GM20000 (cell line): ENCODE data around the gene RAVER1.
"Not testable (repeated sequence)": the region's sequence is repeated elsewhere in the genome, so short reads cannot be mapped to it uniquely, and the experiment has no call there.

Experiments
- DNase-seq: peaks from one replicate; pipeline ENCODE4 v3.0.0; 2012; ENCODE audit warnings: low spot score
- CTCF ChIP-seq: IDR thresholded peaks from 2 replicates; pipeline ENCODE4 v1.5.1; 2012; ENCODE audit warnings: mild to moderate bottlenecking, control low read depth; ENCODE audit errors: extremely low read depth, missing control alignments

The RAVER1 gene

GRCh38 chr19:10332965-10333757 is at the start of gene RAVER1:
TSS of gene RAVER1 (minus strand) at chr19:10333529. CDS start at chr19:10333507, 22 bp downstream.
- no peak for TF ChIP-seq CTCF
- peak; percentile 99 for DNase-seq

GRCh38 chr19:10383223-10383499 is 49.8 kb upstream of the RAVER1 start:
- DNase-seq: not testable (repeated sequence)

- TF ChIP-seq CTCF: no peak
Observed at GRCh38 chr19:10380313-10381102, 47.2 kb upstream of the RAVER1 start, which contains the start of gene TYK2. TSS of gene TYK2 (minus strand) at chr19:10380572. CDS start at chr19:10378406, 2,166 bp downstream.

GRCh38 chr19:10379880-10380312 is 46.6 kb upstream of the RAVER1 start:
- DNase-seq: no peak
- no peak for TF ChIP-seq CTCF

More at GRCh38 chr19:10380313-10381102, 47.2 kb upstream of the RAVER1 start, which contains the start of gene TYK2:
- peak; percentile 99 for DNase-seq

- no peak for DNase-seq
Observed at GRCh38 chr19:10378124-10378523, 44.8 kb upstream of the RAVER1 start.

GRCh38 chr19:10377140-10377640 is 43.9 kb upstream of the RAVER1 start:
- DNase-seq: not testable (repeated sequence)

More at GRCh38 chr19:10378124-10378523, 44.8 kb upstream of the RAVER1 start:
- TF ChIP-seq CTCF: no peak

GRCh38 chr19:10374931-10375330 is 41.6 kb upstream of the RAVER1 start:
- no peak for DNase-seq
- TF ChIP-seq CTCF: no peak

GRCh38 chr19:10372690-10373089 is 39.4 kb upstream of the RAVER1 start:
- DNase-seq: no peak
- TF ChIP-seq CTCF: no peak
